DMS114 treated with DMSO at 0.1 percent for 48 hours (cell line): Measurements from ENCODE around the gene RGMA.

Experiments
- DNase-seq: peaks from one replicate; lab custom pipeline; 2025; ENCODE audit not compliant: unreplicated experiment; lab: John Stamatoyannopoulos, UW

Gene RGMA

GRCh38 chr15:93088981-93089726, at the start of gene RGMA:
Gene RGMA (minus strand): TSS chr15:93089211. CDS start chr15:93088932, 279 bp downstream.
- DNase-seq = no peak

- no peak for DNase-seq
Observed at GRCh38 chr15:93136606-93137005, 47.6 kb upstream of the RGMA start.

- DNase-seq = no peak
Observed at GRCh38 chr15:93135997-93136397, 47.0 kb upstream of the RGMA start.

GRCh38 chr15:93135459-93135858, 46.4 kb upstream of the RGMA start:
- DNase-seq = no peak

GRCh38 chr15:93131485-93132095, 42.6 kb upstream of the RGMA start:
- DNase-seq = no peak

GRCh38 chr15:93129702-93130488, 40.9 kb upstream of the RGMA start:
- no peak for DNase-seq

GRCh38 chr15:93127286-93127685, 38.3 kb upstream of the RGMA start:
- DNase-seq = no peak

- DNase-seq = no peak
Observed at GRCh38 chr15:93126599-93126998, 37.6 kb upstream of the RGMA start.

GRCh38 chr15:93126148-93126547, 37.1 kb upstream of the RGMA start:
- no peak for DNase-seq

GRCh38 chr15:93124126-93124525, 35.1 kb upstream of the RGMA start:
- no peak for DNase-seq

- DNase-seq = no peak
Observed at GRCh38 chr15:93121973-93122910, 33.2 kb upstream of the RGMA start.

- no peak for DNase-seq
Observed at GRCh38 chr15:93121107-93121506, 32.1 kb upstream of the RGMA start.

GRCh38 chr15:93118904-93119303, 29.9 kb upstream of the RGMA start:
- no peak for DNase-seq

- no peak for DNase-seq
Observed at GRCh38 chr15:93111451-93111850, 22.4 kb upstream of the RGMA start.

GRCh38 chr15:93110502-93111040, 21.6 kb upstream of the RGMA start:
- DNase-seq = no peak

- DNase-seq = no peak
Observed at GRCh38 chr15:93109336-93110102, 20.5 kb upstream of the RGMA start.

GRCh38 chr15:93107646-93108045, 18.6 kb upstream of the RGMA start:
- DNase-seq = no peak

- no peak for DNase-seq
Observed at GRCh38 chr15:93105485-93105884, 16.5 kb upstream of the RGMA start.

- no peak for DNase-seq
Observed at GRCh38 chr15:93103823-93104222, 14.8 kb upstream of the RGMA start.

- no peak for DNase-seq
Observed at GRCh38 chr15:93102211-93102610, 13.2 kb upstream of the RGMA start.
